RPMI7951 (cell line): Measurements from ENCODE around the gene BAZ1A. TPM values are rescaled to one million over a fixed set of nuclear protein-coding genes. Genes with fewer than 3 reads are reported as not detected.

Experiments
- DNase-seq: peaks from one replicate; pipeline ENCODE4 v3.0.0-alpha.2; 2012; ENCODE audit warnings: low read depth
- total RNA-seq: library from RNA; depleted of rRNA; stranded (reverse); fragments of >200 nt; shearing (Covaris generic); gene quantifications from 2 replicates; pipeline ENCODE4 v1.2.3, GENCODE V29; 2014; rRNA removed

The BAZ1A gene
- total RNA-seq, result 24.0 and 26.4 TPM in 2 replicates

GRCh38 chr14:34875031-34875922 lies at the start of gene BAZ1A:
Gene BAZ1A, minus strand, starts transcription at chr14:34875360. Its CDS starts 756 bp downstream, at chr14:34874604.
- peak; percentile 92 for DNase-seq

- peak; percentile 13 for DNase-seq
Observed at GRCh38 chr14:34920339-34920738, 45.2 kb upstream of the BAZ1A start.

GRCh38 chr14:34913619-34914018 lies 38.5 kb upstream of the BAZ1A start:
- no peak for DNase-seq

GRCh38 chr14:34912966-34913365 lies 37.8 kb upstream of the BAZ1A start:
- no peak for DNase-seq

DNA sequence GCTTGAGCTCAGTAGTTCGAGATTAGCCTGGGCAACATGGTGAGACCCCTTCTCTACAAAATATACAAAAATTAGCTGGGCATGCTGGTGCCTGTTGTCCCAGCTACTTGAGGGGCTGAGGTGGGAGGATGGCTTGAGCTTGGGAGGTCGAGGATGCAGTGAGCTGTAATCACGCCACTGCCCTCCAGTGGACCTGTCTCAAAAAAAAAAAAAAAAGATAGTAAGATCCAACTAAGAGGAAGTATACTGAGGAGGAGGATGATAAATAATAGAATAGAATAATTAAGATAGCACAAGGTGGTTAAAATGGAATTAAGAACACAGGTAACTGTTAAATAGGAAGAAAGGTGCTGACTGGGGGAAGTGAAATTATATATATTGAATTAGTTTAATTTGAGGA lies 37.0 kb upstream of the BAZ1A start:
- DNase-seq, result peak; percentile 3

DNA sequence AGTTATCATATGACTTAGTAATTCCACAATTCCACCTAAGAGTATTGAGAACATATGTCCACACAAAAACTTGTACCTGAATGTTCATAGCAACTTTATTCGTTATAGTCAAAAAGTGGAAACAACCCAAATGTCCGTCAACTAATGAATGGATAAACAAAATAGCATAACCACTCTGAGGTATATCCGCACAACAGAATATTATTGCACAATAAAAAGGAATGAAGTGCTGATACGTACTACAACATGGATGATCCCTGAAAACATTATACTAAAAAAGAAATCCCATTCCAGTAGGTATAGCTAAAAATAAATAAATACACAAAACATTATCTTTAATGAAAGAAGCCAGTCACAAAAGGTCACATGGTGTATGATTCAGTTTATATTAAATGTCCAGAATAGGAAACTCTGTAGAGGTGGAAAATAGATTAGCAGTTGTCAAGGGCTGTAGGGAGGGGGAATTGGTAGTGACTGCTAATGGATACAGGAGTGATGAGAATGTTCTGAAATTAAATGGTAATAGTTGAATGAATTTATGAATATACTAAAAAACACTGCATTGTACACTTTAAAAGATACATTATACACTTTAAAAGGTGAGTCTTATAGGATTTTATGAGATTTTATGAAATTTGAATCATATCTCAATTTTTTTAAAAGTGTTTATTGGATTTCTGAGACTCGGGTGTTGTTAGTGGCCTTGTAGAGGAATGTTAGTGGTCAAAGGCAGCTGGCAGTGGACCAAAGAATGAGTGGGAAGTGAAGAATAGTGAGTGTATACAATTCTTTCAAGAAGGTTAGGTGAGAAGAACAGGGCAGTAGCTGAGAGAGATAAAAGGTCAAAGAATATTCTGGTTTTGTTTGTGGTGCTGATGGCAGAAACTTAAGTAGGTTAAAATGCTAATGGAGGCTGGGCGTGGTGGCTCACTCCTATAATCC lies 36.3 kb upstream of the BAZ1A start:
- peak; percentile 47 for DNase-seq

GRCh38 chr14:34906287-34906686 lies 31.1 kb upstream of the BAZ1A start:
- DNase-seq, result no peak

- DNase-seq, result no peak
Observed at GRCh38 chr14:34895277-34895676, 20.1 kb upstream of the BAZ1A start.

GRCh38 chr14:34890937-34891336 lies 15.8 kb upstream of the BAZ1A start:
- no peak for DNase-seq

GRCh38 chr14:34888186-34888585 lies 13.0 kb upstream of the BAZ1A start:
- no peak for DNase-seq

DNA sequence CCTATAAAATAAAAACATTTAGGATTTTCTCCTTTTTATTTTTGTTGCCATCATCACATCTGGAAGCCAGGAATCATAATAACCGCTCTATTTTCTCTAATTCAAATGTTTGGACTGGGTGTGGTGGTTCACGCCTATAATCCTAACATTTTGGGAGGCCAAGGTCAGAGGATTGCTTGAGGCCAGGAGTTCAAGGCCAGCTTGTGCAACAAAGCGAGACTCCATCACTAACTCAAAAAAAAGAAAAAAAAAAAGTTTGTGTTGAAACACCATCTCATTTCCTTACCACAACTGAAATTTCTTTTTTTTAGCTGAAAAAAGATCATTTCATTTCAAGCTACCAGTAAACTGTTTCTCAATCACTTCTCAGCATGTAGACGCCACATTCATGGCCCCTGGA lies 8.8 kb upstream of the BAZ1A start:
- no peak for DNase-seq

GRCh38 chr14:34874386-34875030 lies 652 bp downstream of the BAZ1A start:
- peak; percentile 41 for DNase-seq

DNA sequence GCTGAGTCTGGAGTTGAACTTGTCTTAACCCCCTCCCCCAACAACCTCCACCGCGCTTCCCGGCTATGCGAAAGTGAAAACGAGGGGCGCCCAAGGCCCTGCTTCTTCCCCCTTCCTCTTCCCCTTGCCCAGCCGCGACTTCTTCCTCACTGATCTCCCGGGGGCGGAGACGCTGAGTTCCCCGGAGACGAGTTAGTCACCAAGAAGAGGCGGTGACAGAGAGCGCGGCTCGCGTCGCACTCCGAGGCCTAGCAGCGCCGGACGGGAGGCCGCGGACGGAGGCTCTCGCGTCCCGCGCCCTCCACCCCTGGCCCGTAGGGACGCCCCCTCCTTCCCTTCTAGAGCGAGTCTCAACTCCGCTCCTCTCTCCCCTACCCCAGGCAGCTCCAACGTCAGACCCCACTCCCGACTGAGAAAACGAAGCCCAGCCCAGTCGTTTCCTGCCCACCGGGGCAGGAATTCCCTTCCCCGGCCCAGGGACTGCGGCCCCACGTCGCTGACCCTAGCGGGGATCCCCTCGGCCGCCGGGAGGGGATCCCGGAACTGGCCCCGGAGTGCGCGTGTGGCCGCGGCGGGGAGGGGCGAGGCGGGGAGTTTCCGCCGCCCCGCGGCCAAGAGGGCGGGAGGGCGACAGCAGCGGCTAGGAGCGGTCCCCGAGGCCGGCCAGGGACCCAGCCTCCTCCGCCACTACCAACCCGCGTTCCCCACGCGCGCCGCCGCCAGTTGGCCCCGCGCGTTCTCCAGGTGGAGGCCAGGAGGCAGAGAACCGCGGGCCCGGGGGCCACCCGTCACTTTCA lies 1.4 kb downstream of the BAZ1A start:
- DNase-seq, result peak; percentile 80

- DNase-seq, result peak; percentile 2
Observed at GRCh38 chr14:34872822-34873588, 2.2 kb downstream of the BAZ1A start.

DNA sequence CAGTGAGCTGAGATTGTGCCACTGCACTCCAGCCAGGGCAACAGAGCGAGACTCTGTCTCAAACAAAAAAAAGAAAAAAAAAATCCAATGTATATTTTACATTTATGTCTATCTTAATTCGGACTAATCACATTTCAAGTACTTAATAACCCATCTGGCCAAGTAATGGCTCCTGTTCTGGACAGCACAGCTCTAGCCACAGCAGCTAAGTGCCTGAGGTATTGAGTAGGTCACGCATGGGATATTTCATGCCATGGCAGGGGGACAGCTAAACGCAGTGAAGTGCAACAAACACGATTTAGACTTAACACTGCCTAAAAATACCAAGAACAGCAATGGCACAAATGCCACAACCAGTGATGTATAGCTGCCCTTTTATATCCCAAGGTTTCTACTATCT lies 8.0 kb downstream of the BAZ1A start:
- DNase-seq, result no peak

DNA sequence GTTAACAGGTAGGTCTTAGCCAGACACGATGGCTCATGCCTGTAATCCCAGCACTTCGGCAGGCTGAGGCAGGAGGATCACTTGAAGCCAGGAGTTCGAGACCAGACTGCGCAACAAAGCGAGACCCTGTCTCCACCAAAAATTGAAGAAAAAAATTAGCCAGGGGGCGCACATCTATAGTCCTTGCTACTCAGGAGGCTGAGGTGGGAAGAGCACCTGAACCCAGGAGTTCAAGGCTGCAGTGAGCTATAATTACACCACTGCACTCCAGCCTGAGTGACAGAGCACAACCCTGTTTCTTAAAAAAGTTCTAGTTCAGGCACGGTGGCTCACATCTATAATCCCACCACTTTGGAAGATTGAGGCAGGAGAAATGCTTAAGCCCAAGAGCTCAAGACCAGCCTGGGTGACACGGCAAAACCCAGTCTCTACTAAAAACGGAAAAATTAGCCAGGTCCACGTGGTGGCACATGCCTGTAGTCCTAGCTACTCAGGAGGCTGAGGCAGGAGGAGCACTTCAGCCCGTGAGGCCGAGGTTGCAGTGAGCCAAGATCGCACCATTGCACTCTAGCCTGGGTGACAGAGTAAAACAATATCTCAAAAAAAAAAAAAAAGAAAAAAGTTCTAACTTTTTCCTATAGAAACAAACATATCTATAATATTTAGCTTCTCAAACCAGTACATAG lies 9.1 kb downstream of the BAZ1A start:
- no peak for DNase-seq

DNA sequence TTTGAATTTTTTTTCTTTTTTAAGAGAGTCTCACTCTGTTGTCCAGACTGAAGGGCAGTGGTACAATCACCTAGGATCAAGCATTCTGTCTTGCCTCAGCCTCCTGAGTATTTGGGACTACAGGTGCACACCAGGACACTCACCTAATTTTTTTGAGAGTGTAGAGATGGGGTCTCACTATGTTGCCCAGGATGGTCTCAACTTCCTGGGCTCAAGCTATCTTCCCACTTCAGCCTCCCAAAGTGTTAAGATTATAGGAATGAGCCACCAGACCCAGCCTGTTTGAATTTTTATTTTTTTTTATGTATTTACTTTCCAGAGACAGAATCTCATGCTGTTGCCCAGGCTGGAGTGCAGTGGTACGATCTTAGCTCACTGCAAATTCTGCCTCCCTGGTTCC lies 11.3 kb downstream of the BAZ1A start:
- no peak for DNase-seq

GRCh38 chr14:34858765-34859164 lies 16.4 kb downstream of the BAZ1A start:
- DNase-seq, result no peak

DNA sequence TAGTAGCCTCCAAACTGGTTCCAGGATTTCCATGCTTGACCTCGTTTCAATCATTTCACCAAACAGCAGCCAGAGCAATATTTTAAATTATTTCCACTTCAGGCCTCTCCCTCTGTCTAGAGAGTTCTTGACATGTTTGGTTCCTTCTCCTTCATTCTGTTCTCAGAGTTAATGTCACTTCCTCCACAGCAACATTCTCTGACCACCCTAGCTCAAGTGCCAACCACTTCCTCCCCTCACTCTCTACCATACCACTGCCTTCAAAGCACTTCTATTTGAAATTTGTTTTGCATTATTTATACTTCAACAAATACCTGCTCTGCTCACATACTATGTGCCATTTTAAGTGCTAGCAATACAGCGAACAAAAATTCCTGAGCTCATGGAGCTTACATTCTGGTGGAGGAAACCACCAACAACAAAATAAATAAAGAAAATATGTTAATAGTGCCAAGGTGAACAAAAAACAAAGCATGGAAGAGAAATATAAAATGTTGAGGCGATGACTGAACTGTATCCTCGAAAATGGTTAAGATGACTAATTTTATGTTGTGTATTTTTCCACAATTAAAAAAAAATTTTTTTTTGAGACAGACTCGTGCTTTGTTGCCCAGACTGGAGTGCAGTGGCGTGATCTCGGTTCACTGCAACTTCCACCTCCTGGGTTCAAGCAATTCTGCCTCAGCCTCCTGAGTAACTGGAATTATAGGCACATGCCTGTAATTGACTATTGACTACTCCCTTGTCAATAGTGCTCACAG lies 17.3 kb downstream of the BAZ1A start:
- no peak for DNase-seq
